SK-N-SH treated with all-trans-retinoic acid at 6 μM for 48 hours (cell line): Measurements from ENCODE around the gene OTOF.

ENCODE experiments used
- ATAC-seq: fragments of 200-7000 bp; cut with Tn5 transposase; 3 replicates; pipeline ENCODE4 v1.9.1; 2020; ENCODE audit warnings: mild to moderate bottlenecking, moderate library complexity
- ARNTL ChIP-seq: fragments of 450-650 bp; formaldehyde crosslinking; IDR thresholded peaks from 2 replicates; pipeline ENCODE4 v1.5.0; 2020; ENCODE audit warnings: low read depth, mild to moderate bottlenecking, moderate library complexity, borderline replicate concordance
- BACH2 ChIP-seq: fragments of 250-450 bp; sonication (Bioruptor Pico); IDR thresholded peaks from 2 replicates; pipeline ENCODE4 v1.9.0; 2021; ENCODE audit warnings: mild to moderate bottlenecking, borderline replicate concordance
- CREB5 ChIP-seq: fragments of 250-450 bp; sonication (Bioruptor Pico); IDR thresholded peaks from 2 replicates; pipeline ENCODE4 v1.5.1; 2020; ENCODE audit warnings: low read depth, mild to moderate bottlenecking, moderate library complexity
- CSDC2 ChIP-seq: fragments of 250-450 bp; sonication (Bioruptor Pico); IDR thresholded peaks from 2 replicates; pipeline ENCODE4 v1.5.0; 2020; ENCODE audit warnings: mild to moderate bottlenecking, moderate library complexity
- CSRNP3 ChIP-seq: fragments of 250-450 bp; sonication (Bioruptor Pico); IDR thresholded peaks from 2 replicates; pipeline ENCODE4 v1.5.1; 2021; ENCODE audit warnings: mild to moderate bottlenecking, moderate library complexity
- GLIS3 ChIP-seq: fragments of 250-450 bp; sonication (Bioruptor Pico); IDR thresholded peaks from 2 replicates; pipeline ENCODE4 v1.5.0; 2020; ENCODE audit warnings: mild to moderate bottlenecking, moderate library complexity
- ISL1 ChIP-seq: fragments of 250-450 bp; sonication (Bioruptor Pico); IDR thresholded peaks from 2 replicates; pipeline ENCODE4 v2.1.2; 2022; ENCODE audit warnings: mild to moderate bottlenecking, moderate library complexity
- OSR1 ChIP-seq: fragments of 250-450 bp; sonication (Bioruptor Pico); IDR thresholded peaks from 2 replicates; pipeline ENCODE4 v1.8.0; 2022; ENCODE audit warnings: moderate library complexity, mild to moderate bottlenecking, inconsistent platforms
- POU6F1 ChIP-seq: fragments of 250-450 bp; sonication (Bioruptor Pico); IDR thresholded peaks from 2 replicates; pipeline ENCODE4 v1.8.0; 2021; ENCODE audit warnings: low read depth, mild to moderate bottlenecking, moderate library complexity, borderline replicate concordance
- RARB ChIP-seq: fragments of 250-450 bp; sonication (Bioruptor Pico); IDR thresholded peaks from 2 replicates; pipeline ENCODE4 v1.8.0; 2021; ENCODE audit warnings: mild to moderate bottlenecking, moderate library complexity
- SNAI2 ChIP-seq: fragments of 250-450 bp; sonication (Bioruptor Pico); IDR thresholded peaks from 2 replicates; pipeline ENCODE4 v1.5.0; 2020; ENCODE audit warnings: mild to moderate bottlenecking, moderate library complexity
- TCF4 ChIP-seq: fragments of 250-450 bp; sonication (Bioruptor Pico); IDR thresholded peaks from 2 replicates; pipeline ENCODE4 v1.8.0; 2021; ENCODE audit warnings: mild to moderate bottlenecking, moderate library complexity, borderline replicate concordance
- TSHZ2 ChIP-seq: fragments of 250-450 bp; sonication (Bioruptor Pico); IDR thresholded peaks from 2 replicates; pipeline ENCODE4 v1.5.0; 2020; ENCODE audit warnings: mild to moderate bottlenecking, moderate library complexity
- ZFP3 ChIP-seq: fragments of 250-450 bp; sonication (Bioruptor Pico); IDR thresholded peaks from 2 replicates; pipeline ENCODE4 v1.5.0; 2020; ENCODE audit warnings: mild to moderate bottlenecking, moderate library complexity
- ZFP30 ChIP-seq: fragments of 450-650 bp; formaldehyde crosslinking; IDR thresholded peaks from 2 replicates; pipeline ENCODE4 v1.5.0; 2022; ENCODE audit warnings: mild to moderate bottlenecking, moderate library complexity
- ZNF565 ChIP-seq: fragments of 450-650 bp; formaldehyde crosslinking; conservative IDR thresholded peaks from 2 replicates; pipeline ENCODE4 v1.5.0; 2020; ENCODE audit warnings: low read depth, mild to moderate bottlenecking, moderate library complexity
- ZNF70 ChIP-seq: fragments of 450-650 bp; formaldehyde crosslinking; IDR thresholded peaks from 2 replicates; pipeline ENCODE4 v1.5.0; 2020; ENCODE audit warnings: mild to moderate bottlenecking, moderate library complexity
- ZNF8 ChIP-seq: fragments of 450-650 bp; formaldehyde crosslinking; IDR thresholded peaks from 2 replicates; pipeline ENCODE4 v1.5.0; 2020; ENCODE audit warnings: mild to moderate bottlenecking, moderate library complexity

Gene OTOF

DNA sequence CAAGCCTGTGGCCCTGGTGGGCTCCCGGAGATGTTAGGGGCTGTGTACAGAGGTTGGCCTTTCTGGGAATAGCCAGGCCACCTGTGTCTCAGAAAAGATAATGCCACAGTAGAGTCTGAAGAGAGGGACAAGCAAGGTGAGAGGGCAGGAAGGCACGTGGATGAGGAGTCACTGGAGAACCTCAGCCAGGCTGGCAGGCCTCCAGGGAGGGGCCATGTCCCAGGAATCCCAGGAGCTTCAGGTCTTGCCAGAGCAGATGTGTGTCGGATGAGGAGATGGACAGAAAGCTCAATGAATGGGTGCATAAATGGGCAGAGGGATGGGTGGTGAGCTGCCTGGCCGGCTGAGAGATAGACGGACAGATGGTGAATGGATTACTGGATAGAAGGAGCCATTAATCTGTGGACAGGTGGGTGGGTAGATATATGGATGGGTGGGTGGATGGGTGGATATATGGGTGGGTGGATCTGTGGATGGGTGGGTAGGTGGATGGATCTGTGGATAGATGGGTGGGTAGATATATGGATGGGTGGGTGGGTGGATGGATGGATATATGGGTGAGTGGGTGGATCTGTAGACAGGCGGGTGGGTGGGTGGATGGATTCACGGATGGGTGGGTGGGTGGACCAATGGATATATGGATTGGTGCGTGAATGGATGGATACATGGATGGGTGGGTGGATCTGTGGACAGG is 7.9 kb upstream of the OTOF start:
- no peak for TF ChIP-seq OSR1 (CRISPR knock-in tag)
- no peak for TF ChIP-seq ARNTL (CRISPR knock-in tag)
- TF ChIP-seq TSHZ2 (CRISPR knock-in tag) = no peak
- TF ChIP-seq BACH2 (CRISPR knock-in tag) = no peak
- no peak for TF ChIP-seq ZNF565 (CRISPR knock-in tag)
- no peak for TF ChIP-seq ZNF8
- TF ChIP-seq ISL1 (CRISPR knock-in tag) = no peak
- no peak for ATAC-seq

DNA sequence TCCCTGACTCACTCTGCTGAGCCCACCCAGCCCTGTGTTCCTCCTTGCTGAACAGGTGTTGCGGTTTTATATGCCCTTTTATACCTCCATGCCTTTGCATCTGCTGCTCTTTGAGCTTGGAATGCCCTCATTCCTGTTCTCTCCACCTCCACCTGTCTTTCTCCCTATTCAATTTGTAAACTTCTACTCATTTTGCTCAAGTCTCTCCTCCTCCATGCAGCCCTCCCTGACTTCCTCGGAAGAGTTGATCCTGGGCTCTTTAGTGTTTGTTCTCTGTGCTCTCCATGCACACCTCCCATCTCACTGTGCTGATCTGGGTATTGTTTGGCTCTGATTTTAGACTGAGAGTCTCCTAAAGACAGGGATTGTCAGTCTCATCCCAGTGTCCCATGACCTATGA is 7.2 kb upstream of the OTOF start:
- ATAC-seq = no peak
- TF ChIP-seq SNAI2 (CRISPR knock-in tag) = no peak
- no peak for TF ChIP-seq ZNF70 (CRISPR knock-in tag)
- TF ChIP-seq ZFP30 (CRISPR knock-in tag) = no peak
- TF ChIP-seq ISL1 (CRISPR knock-in tag) = no peak
- TF ChIP-seq CSRNP3 = no peak
- no peak for TF ChIP-seq TCF4 (CRISPR knock-in tag)
- TF ChIP-seq ZNF8 = no peak
- TF ChIP-seq GLIS3 (CRISPR knock-in tag) = no peak
- TF ChIP-seq RARB (CRISPR knock-in tag) = no peak
- no peak for TF ChIP-seq ZNF565 (CRISPR knock-in tag)
- TF ChIP-seq ZFP3 (CRISPR knock-in tag) = no peak

DNA sequence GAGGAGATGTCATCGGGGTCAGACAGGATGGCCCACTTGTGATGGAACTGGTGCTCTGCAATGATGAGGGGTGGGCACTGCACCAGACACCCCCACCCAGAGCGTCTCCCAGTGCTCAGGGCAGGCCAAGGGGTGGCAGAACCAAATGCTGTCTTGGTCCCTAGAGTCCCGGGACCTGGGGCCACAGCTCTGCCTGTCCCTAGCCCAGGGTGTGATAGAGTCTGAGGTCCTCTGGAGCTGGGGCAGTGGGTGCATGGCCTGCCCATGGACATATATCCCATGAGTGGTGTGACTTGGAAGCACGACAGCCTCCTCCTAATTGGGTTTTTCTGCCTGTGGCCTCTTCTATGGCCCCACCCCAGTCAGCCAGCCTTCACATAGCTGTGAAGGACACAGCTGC is 6.7 kb upstream of the OTOF start:
- ATAC-seq = no peak
- TF ChIP-seq ZNF70 (CRISPR knock-in tag) (no peak), ZFP30 (CRISPR knock-in tag) (no peak), TSHZ2 (CRISPR knock-in tag) (no peak), CSRNP3 (no peak), RARB (CRISPR knock-in tag) (no peak)
- TF ChIP-seq, all 23 proteins: peak for 0

GRCh38 chr2:26483957-26484565 is 6.1 kb upstream of the OTOF start:
- no peak for ATAC-seq
- TF ChIP-seq CREB5 (CRISPR knock-in tag) = no peak
- no peak for TF ChIP-seq GLIS3 (CRISPR knock-in tag)
- TF ChIP-seq POU6F1 = no peak
- no peak for TF ChIP-seq ZNF70 (CRISPR knock-in tag)
- no peak for TF ChIP-seq TSHZ2 (CRISPR knock-in tag)
- no peak for TF ChIP-seq ZFP30 (CRISPR knock-in tag)
- TF ChIP-seq BACH2 (CRISPR knock-in tag) = no peak
- TF ChIP-seq ARNTL (CRISPR knock-in tag) = no peak
- no peak for TF ChIP-seq CSDC2 (CRISPR knock-in tag)
- TF ChIP-seq SNAI2 (CRISPR knock-in tag) = no peak
